ENCODE measurements around the gene ARHGEF28. TPM values are rescaled to one million over a fixed set of nuclear protein-coding genes. Genes with fewer than 3 reads are reported as not detected.

ARHGEF28 gene
- total and polyA plus RNA-seq, 8 donors: 13.9 to 156 (median 55.7) TPM

GRCh38 chr5:73702951-73703350, 77.0 kb downstream of the ARHGEF28 start:
- H3K36me3 ChIP-seq: peaks cover 0 to 4% (median 0%) of the 10 kb centered on the region in 4 donors
- TF ChIP-seq POLR2AphosphoS5 (IDR thresholded peaks at IDR 0.05) (no peak), POLR2A (IDR thresholded peaks at IDR 0.05) (no peak), CTCF (IDR thresholded peaks at IDR 0.05) (no peak), EP300 (IDR thresholded peaks at IDR 0.05) (no peak)
- no peaks in the 10 kb centered on the region for H3K9me3 ChIP-seq
- no peak for DNase-seq
- no peak overlapping the region for H3K27ac ChIP-seq
- peaks cover 0 to 9% (median 2%) of the 10 kb centered on the region in 4 donors for H3K4me1 ChIP-seq
- no peaks in the 10 kb centered on the region for H3K27me3 ChIP-seq
- H3K4me3 ChIP-seq: no peak overlapping the region
- intact Hi-C loops (cut with DNase I; ENCODE audit: low total_unique reads): no loop called here

GRCh38 chr5:73705364-73705763, 79.4 kb downstream of the ARHGEF28 start:
- Histone ChIP-seq H3K27me3 (no peaks in the 10 kb centered on the region), H3K27ac (no peak overlapping the region), H3K9me3 (no peaks in the 10 kb centered on the region), H3K4me1 (peaks cover 0 to 9% (median 2%) of the 10 kb centered on the region in 4 donors), H3K36me3 (peaks cover 0 to 4% (median 0%) of the 10 kb centered on the region in 4 donors), H3K4me3 (no peak overlapping the region)
- intact Hi-C loops (cut with DNase I; ENCODE audit: low total_unique reads): no loop called here
- no peak for DNase-seq
- TF ChIP-seq EP300 (IDR thresholded peaks at IDR 0.05) (no peak), POLR2A (IDR thresholded peaks at IDR 0.05) (no peak), CTCF (IDR thresholded peaks at IDR 0.05) (no peak), POLR2AphosphoS5 (IDR thresholded peaks at IDR 0.05) (no peak)

- H3K27ac ChIP-seq: no peak overlapping the region
- H3K4me1 ChIP-seq: peaks cover 0 to 5% (median 0%) of the 10 kb centered on the region in 4 donors
- no peaks in the 10 kb centered on the region for H3K9me3 ChIP-seq
- 67 to 84% (median 73%) methylated on average over 5 of the region's 5 CpGs for WGBS, 5 donors
- no peak for TF ChIP-seq POLR2A (IDR thresholded peaks at IDR 0.05)
- no peak for TF ChIP-seq CTCF (IDR thresholded peaks at IDR 0.05)
- TF ChIP-seq EP300 (IDR thresholded peaks at IDR 0.05): no peak
- no peak overlapping the region for H3K4me3 ChIP-seq
- peaks cover 0 to 4% (median 0%) of the 10 kb centered on the region in 4 donors for H3K36me3 ChIP-seq
- intact Hi-C loops (cut with DNase I; ENCODE audit: low total_unique reads): no loop called here
- no peaks in the 10 kb centered on the region for H3K27me3 ChIP-seq
- no peak for DNase-seq
These were observed 81.0 kb downstream of the ARHGEF28 start for GRCh38 chr5:73706963-73707362.

GRCh38 chr5:73709536-73710129, 83.6 kb downstream of the ARHGEF28 start:
- intact Hi-C loops (cut with DNase I; ENCODE audit: low total_unique reads): no loop called here
- Histone ChIP-seq H3K27me3 (no peaks in the 10 kb centered on the region), H3K4me1 (peaks cover 0 to 5% (median 0%) of the 10 kb centered on the region in 4 donors), H3K9me3 (no peaks in the 10 kb centered on the region), H3K27ac (no peak overlapping the region), H3K4me3 (no peak overlapping the region), H3K36me3 (no peaks in the 10 kb centered on the region)
- TF ChIP-seq POLR2AphosphoS5 (IDR thresholded peaks at IDR 0.05) (no peak), EP300 (IDR thresholded peaks at IDR 0.05) (no peak), CTCF (IDR thresholded peaks at IDR 0.05) (no peak), POLR2A (IDR thresholded peaks at IDR 0.05) (no peak)
- DNase-seq: no peak
- WGBS, 5 donors: 89 to 93% (median 92%) methylated on average over 5 of the region's 5 CpGs
